Body of pancreas (tissue), 4 donors: ENCODE measurements around the gene NCOA3. TPM values are rescaled to one million over a fixed set of nuclear protein-coding genes. Genes with fewer than 3 reads are reported as not detected.
"Not testable (repeated sequence)": the region's sequence is repeated elsewhere in the genome, so short reads cannot be mapped to it uniquely, and the experiment has no call there.

Experiments used
- ATAC-seq: fragments of 150-250 bp; one replicate; pipeline ENCODE4 v1.9.1; 2016
- DNase-seq, 4 donors: peaks; one replicate each; pipeline ENCODE4 v3.0.0-alpha.2; 2019
- H3K27ac ChIP-seq, 4 donors: fragments of 200-600 bp; sonication (generic); 1 replicate in 3 of 4; 2 replicates in 1 of 4; pipeline versions ENCODE4 v1.5.1 to v1.6.1; 2016 to 2019; ENCODE audit warnings: mild to moderate bottlenecking in 1 of 4, mixed read lengths in 1 of 4, moderate library complexity in 1 of 4
- H3K27me3 ChIP-seq, 2 donors: fragments of 200-600 bp; sonication (generic); one replicate each; pipeline ENCODE4 v1.6.0; 2016; ENCODE audit warnings: mild to moderate bottlenecking in 1 of 2
- H3K36me3 ChIP-seq, 2 donors: fragments of 200-600 bp; sonication (generic); replicated peaks in 1 of 2; 2 replicates each; pipeline ENCODE4 v1.5.1; 2016; ENCODE audit warnings: low read depth in 2 of 2; ENCODE audit not compliant: insufficient read depth in 1 of 2
- H3K4me1 ChIP-seq: fragments of 200-600 bp; sonication (generic); one replicate; pipeline ENCODE4 v1.6.0; 2016
- H3K4me3 ChIP-seq, 2 donors: fragments of 200-600 bp; sonication (generic); 1 replicate in 1 of 2; 2 replicates in 1 of 2; pipeline ENCODE4 v1.5.1; 2016 to 2019
- H3K9me3 ChIP-seq, 3 donors: fragments of 200-600 bp; sonication (generic); 1 replicate in 2 of 3; 2 replicates in 1 of 3; pipeline ENCODE4 v1.5.1; 2016
- POLR2A ChIP-seq, 3 donors: fragments of 450-650 bp; IDR thresholded peaks; one replicate each; pipeline ENCODE4 v1.6.1; 2016; ENCODE audit warnings: antibody characterized with exemption in 3 of 3, mild to moderate bottlenecking in 2 of 3
- WGBS, 2 donors: methylation state at CpG; one replicate each; pipeline ENCODE4 v1.1.5; 2017; 5-methylcytosine and 5-hydroxymethylcytosine counted together
- intact Hi-C: fragments of 100-400 bp; cut with DNase I; formaldehyde crosslinking; loops from one replicate; pipeline ENCODE4 v1.15.1; 2023
- total RNA-seq, 2 donors: library from RNA; depleted of rRNA; stranded (reverse); fragments of >200 nt; gene quantifications; one replicate each; pipeline ENCODE4 v1.1.0, GENCODE V29; 2016
- TF ChIP-seq, protein P1 (sequence below), 7 experiments: fragments of 450-650 bp in 4 of 7; fragments of 200-600 bp in 3 of 7; sonication (generic) in 3 of 7; IDR thresholded peaks; one replicate each; pipeline ENCODE4 v1.5.1; 2016 to 2019; ENCODE audit warnings: antibody characterized with exemption in 7 of 7

NCOA3 gene
- total RNA-seq, 2 donors from 2014 or later = 14.8 to 17.1 TPM

GRCh38 chr20:47585087-47585747 is 83.5 kb downstream of the NCOA3 start:
- H3K4me3 ChIP-seq = no peak overlapping the region
- no peaks in the 10 kb centered on the region for H3K27me3 ChIP-seq
- ATAC-seq (no peak), DNase-seq (no peak)
- H3K36me3 ChIP-seq = no peaks in the 10 kb centered on the region
- 89 to 94% methylated on average over 10 of the region's 10 CpGs for WGBS, 2 donors
- H3K27ac ChIP-seq = no peak overlapping the region
- H3K9me3 ChIP-seq = no peaks in the 10 kb centered on the region
- TF ChIP-seq POLR2A (IDR thresholded peaks at IDR 0.05) = no peak
- TF ChIP-seq, protein P1, sequence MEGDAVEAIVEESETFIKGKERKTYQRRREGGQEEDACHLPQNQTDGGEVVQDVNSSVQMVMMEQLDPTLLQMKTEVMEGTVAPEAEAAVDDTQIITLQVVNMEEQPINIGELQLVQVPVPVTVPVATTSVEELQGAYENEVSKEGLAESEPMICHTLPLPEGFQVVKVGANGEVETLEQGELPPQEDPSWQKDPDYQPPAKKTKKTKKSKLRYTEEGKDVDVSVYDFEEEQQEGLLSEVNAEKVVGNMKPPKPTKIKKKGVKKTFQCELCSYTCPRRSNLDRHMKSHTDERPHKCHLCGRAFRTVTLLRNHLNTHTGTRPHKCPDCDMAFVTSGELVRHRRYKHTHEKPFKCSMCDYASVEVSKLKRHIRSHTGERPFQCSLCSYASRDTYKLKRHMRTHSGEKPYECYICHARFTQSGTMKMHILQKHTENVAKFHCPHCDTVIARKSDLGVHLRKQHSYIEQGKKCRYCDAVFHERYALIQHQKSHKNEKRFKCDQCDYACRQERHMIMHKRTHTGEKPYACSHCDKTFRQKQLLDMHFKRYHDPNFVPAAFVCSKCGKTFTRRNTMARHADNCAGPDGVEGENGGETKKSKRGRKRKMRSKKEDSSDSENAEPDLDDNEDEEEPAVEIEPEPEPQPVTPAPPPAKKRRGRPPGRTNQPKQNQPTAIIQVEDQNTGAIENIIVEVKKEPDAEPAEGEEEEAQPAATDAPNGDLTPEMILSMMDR (IDR thresholded peaks at IDR 0.05) = no peak
- H3K4me1 ChIP-seq = peaks cover 10% of the 10 kb centered on the region
- intact Hi-C loops = no loop called here

- Histone ChIP-seq H3K4me1 (peaks cover 9% of the 10 kb centered on the region), H3K27ac (no peak overlapping the region), H3K36me3 (no peaks in the 10 kb centered on the region), H3K9me3 (no peaks in the 10 kb centered on the region), H3K4me3 (no peak overlapping the region), H3K27me3 (no peaks in the 10 kb centered on the region)
- DNase-seq (no peak), ATAC-seq (no peak)
- no peak for TF ChIP-seq POLR2A (IDR thresholded peaks at IDR 0.05)
- TF ChIP-seq, protein P1 (IDR thresholded peaks at IDR 0.05) = no peak
- intact Hi-C loops = no loop called here
- 56 to 58% methylated on average over 6 of the region's 6 CpGs for WGBS, 2 donors
These were observed 85.1 kb downstream of the NCOA3 start for GRCh38 chr20:47586649-47587294.

GRCh38 chr20:47588158-47588557 is 86.5 kb downstream of the NCOA3 start:
- DNase-seq (no peak), ATAC-seq (no peak)
- WGBS, 2 donors = 97 to 100% methylated on average over 7 to 8 of the region's 8 CpGs
- Histone ChIP-seq H3K9me3 (no peaks in the 10 kb centered on the region), H3K27ac (no peak overlapping the region), H3K4me3 (no peak overlapping the region), H3K36me3 (no peaks in the 10 kb centered on the region), H3K4me1 (peaks cover 9% of the 10 kb centered on the region), H3K27me3 (no peaks in the 10 kb centered on the region)
- intact Hi-C loops = no loop called here
- TF ChIP-seq, protein P1 (IDR thresholded peaks at IDR 0.05) = no peak

GRCh38 chr20:47591231-47591630 is 89.5 kb downstream of the NCOA3 start:
- H3K4me3 ChIP-seq = no peak overlapping the region
- H3K27me3 ChIP-seq = no peaks in the 10 kb centered on the region
- no peak overlapping the region for H3K27ac ChIP-seq
- H3K9me3 ChIP-seq = no peaks in the 10 kb centered on the region
- no peaks in the 10 kb centered on the region for H3K36me3 ChIP-seq
- intact Hi-C loops = no loop called here
- TF ChIP-seq, protein P1 (IDR thresholded peaks at IDR 0.05) = no peak
- TF ChIP-seq POLR2A (IDR thresholded peaks at IDR 0.05) = no peak
- ATAC-seq (no peak), DNase-seq (no peak)
- WGBS, 2 donors = 93 to 100% methylated on average over 1 of the region's 1 CpG
- peaks cover 9% of the 10 kb centered on the region for H3K4me1 ChIP-seq

- no peak for TF ChIP-seq POLR2A (IDR thresholded peaks at IDR 0.05)
- TF ChIP-seq, protein P1 (IDR thresholded peaks at IDR 0.05) = no peak
- intact Hi-C loops = no loop called here
These were observed 92.5 kb downstream of the NCOA3 start for GRCh38 chr20:47594157-47594556.

GRCh38 chr20:47595138-47595537 is 93.5 kb downstream of the NCOA3 start:
- H3K27ac ChIP-seq, DNase-seq, H3K4me1 ChIP-seq, H3K27me3 ChIP-seq, H3K36me3 ChIP-seq, H3K9me3 ChIP-seq, H3K4me3 ChIP-seq, ATAC-seq, intact Hi-C loops: not testable (repeated sequence)
- WGBS, 2 donors = 96 to 99% methylated on average over 10 of the region's 10 CpGs

More at GRCh38 chr20:47594157-47594556, 92.5 kb downstream of the NCOA3 start:
- Histone ChIP-seq H3K27ac (no peak overlapping the region), H3K4me1 (no peaks in the 10 kb centered on the region), H3K27me3 (no peaks in the 10 kb centered on the region), H3K9me3 (no peaks in the 10 kb centered on the region), H3K4me3 (no peak overlapping the region), H3K36me3 (no peaks in the 10 kb centered on the region)
- WGBS, 2 donors = 88 to 92% methylated on average over 6 of the region's 6 CpGs
- ATAC-seq (no peak), DNase-seq (no peak)
